H1 (cell line): ENCODE data around the gene BIN1. TPM values are rescaled to one million over a fixed set of nuclear protein-coding genes. Genes with fewer than 3 reads are reported as not detected.

Source experiments
- CHD7 ChIP-seq: fragments of 300-600 bp; sonication (generic); IDR thresholded peaks from 2 replicates; pipeline ENCODE4 v1.7.1; 2012; ENCODE audit warnings: low read length, moderate library complexity, mild to moderate bottlenecking, inconsistent platforms; ENCODE audit not compliant: insufficient replicate concordance
- CTBP2 ChIP-seq: IDR thresholded peaks from 2 replicates; pipeline ENCODE4 v1.7.0; 2011; ENCODE audit warnings: borderline replicate concordance, mild to moderate bottlenecking, moderate library complexity, mixed read lengths, low read length; ENCODE audit not compliant: insufficient read depth, insufficient read length
- GABPA ChIP-seq: IDR thresholded peaks from 2 replicates; pipeline ENCODE4 v1.6.1; 2011; ENCODE audit warnings: mild to moderate bottlenecking, low read length, moderate library complexity, borderline replicate concordance; ENCODE audit not compliant: insufficient read depth
- polyA plus RNA-seq, 7 experiments: library from polyadenylated mRNA; depleted of rRNA in 3 of 7; stranded (reverse) in 5 of 7; unstranded in 2 of 7; fragments of >200 nt in 5 of 7; fragments of 200-250 nt in 2 of 7; gene quantifications; 1 replicate in 5 of 7; 2 replicates in 1 of 7; 4 replicates in 1 of 7; pipeline versions ENCODE4 v1.2.1 to v1.2.3, GENCODE V29; 2011 to 2013; ENCODE audit warnings: missing spikeins in 2 of 7, mixed read lengths in 2 of 7
- total RNA-seq: library from RNA; stranded (reverse); fragmentation: NEBNext Ultra II Directional; extraction: Animal tissue kit (Norgen Biotek cat#: 25700); gene quantifications from 2 replicates; pipeline ENCODE4 v1.2.1, GENCODE V29; 2021
- TF ChIP-seq, protein P1 (sequence below): IDR thresholded peaks from 2 replicates; pipeline ENCODE4 v1.6.1; 2011; ENCODE audit warnings: low read depth, mild to moderate bottlenecking, low read length; ENCODE audit not compliant: insufficient read depth

The BIN1 gene
- total and polyA plus RNA-seq, 2 of the 8 experiments (the other 6 are each of a cell fraction or from before 2014, with no cell fraction given), result 23.6 to 35.6 TPM

DNA sequence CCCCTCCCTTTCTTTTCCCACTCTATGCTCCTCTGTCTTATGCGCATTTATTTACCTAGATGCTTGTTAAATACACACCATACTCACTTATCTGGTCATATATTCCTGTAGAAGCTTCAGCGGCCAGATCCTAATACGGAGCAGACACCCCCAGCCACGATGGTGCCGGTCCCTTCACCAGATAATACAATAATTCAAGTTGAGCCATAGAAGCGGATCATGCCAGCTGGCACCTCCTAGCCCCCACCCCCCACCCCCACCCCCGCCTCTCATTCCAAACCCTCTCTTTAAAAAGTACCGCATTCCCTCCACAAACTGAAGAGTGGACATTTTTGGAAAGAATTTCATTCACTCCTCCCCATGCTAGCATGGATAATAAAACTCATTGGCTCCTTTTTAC, 95.2 kb downstream of the BIN1 start (continued):
- TF ChIP-seq CHD7 (no peak), GABPA (no peak), CTBP2 (no peak)
- TF ChIP-seq, protein P1, sequence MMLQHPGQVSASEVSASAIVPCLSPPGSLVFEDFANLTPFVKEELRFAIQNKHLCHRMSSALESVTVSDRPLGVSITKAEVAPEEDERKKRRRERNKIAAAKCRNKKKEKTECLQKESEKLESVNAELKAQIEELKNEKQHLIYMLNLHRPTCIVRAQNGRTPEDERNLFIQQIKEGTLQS, result no peak
